ENCODE results near the gene CNTNAP2. TPM values are rescaled to one million over a fixed set of nuclear protein-coding genes. Genes with fewer than 3 reads are reported as not detected.
A peak's percentile ranks its signal among the peaks of the same experiment; 100 is the strongest.

CNTNAP2 gene
- total and polyA plus RNA-seq, 2 of the 8 experiments (the other 6 are each of a cell fraction or from before 2014, with no cell fraction given): 27.9 to 71.0 TPM

- TF ChIP-seq, protein P1, sequence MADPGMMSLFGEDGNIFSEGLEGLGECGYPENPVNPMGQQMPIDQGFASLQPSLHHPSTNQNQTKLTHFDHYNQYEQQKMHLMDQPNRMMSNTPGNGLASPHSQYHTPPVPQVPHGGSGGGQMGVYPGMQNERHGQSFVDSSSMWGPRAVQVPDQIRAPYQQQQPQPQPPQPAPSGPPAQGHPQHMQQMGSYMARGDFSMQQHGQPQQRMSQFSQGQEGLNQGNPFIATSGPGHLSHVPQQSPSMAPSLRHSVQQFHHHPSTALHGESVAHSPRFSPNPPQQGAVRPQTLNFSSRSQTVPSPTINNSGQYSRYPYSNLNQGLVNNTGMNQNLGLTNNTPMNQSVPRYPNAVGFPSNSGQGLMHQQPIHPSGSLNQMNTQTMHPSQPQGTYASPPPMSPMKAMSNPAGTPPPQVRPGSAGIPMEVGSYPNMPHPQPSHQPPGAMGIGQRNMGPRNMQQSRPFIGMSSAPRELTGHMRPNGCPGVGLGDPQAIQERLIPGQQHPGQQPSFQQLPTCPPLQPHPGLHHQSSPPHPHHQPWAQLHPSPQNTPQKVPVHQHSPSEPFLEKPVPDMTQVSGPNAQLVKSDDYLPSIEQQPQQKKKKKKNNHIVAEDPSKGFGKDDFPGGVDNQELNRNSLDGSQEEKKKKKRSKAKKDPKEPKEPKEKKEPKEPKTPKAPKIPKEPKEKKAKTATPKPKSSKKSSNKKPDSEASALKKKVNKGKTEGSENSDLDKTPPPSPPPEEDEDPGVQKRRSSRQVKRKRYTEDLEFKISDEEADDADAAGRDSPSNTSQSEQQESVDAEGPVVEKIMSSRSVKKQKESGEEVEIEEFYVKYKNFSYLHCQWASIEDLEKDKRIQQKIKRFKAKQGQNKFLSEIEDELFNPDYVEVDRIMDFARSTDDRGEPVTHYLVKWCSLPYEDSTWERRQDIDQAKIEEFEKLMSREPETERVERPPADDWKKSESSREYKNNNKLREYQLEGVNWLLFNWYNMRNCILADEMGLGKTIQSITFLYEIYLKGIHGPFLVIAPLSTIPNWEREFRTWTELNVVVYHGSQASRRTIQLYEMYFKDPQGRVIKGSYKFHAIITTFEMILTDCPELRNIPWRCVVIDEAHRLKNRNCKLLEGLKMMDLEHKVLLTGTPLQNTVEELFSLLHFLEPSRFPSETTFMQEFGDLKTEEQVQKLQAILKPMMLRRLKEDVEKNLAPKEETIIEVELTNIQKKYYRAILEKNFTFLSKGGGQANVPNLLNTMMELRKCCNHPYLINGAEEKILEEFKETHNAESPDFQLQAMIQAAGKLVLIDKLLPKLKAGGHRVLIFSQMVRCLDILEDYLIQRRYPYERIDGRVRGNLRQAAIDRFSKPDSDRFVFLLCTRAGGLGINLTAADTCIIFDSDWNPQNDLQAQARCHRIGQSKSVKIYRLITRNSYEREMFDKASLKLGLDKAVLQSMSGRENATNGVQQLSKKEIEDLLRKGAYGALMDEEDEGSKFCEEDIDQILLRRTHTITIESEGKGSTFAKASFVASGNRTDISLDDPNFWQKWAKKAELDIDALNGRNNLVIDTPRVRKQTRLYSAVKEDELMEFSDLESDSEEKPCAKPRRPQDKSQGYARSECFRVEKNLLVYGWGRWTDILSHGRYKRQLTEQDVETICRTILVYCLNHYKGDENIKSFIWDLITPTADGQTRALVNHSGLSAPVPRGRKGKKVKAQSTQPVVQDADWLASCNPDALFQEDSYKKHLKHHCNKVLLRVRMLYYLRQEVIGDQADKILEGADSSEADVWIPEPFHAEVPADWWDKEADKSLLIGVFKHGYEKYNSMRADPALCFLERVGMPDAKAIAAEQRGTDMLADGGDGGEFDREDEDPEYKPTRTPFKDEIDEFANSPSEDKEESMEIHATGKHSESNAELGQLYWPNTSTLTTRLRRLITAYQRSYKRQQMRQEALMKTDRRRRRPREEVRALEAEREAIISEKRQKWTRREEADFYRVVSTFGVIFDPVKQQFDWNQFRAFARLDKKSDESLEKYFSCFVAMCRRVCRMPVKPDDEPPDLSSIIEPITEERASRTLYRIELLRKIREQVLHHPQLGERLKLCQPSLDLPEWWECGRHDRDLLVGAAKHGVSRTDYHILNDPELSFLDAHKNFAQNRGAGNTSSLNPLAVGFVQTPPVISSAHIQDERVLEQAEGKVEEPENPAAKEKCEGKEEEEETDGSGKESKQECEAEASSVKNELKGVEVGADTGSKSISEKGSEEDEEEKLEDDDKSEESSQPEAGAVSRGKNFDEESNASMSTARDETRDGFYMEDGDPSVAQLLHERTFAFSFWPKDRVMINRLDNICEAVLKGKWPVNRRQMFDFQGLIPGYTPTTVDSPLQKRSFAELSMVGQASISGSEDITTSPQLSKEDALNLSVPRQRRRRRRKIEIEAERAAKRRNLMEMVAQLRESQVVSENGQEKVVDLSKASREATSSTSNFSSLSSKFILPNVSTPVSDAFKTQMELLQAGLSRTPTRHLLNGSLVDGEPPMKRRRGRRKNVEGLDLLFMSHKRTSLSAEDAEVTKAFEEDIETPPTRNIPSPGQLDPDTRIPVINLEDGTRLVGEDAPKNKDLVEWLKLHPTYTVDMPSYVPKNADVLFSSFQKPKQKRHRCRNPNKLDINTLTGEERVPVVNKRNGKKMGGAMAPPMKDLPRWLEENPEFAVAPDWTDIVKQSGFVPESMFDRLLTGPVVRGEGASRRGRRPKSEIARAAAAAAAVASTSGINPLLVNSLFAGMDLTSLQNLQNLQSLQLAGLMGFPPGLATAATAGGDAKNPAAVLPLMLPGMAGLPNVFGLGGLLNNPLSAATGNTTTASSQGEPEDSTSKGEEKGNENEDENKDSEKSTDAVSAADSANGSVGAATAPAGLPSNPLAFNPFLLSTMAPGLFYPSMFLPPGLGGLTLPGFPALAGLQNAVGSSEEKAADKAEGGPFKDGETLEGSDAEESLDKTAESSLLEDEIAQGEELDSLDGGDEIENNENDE (IDR thresholded peaks at IDR 0.05; ENCODE audit: insufficient replicate concordance, low read length): no peak
- TF ChIP-seq TEAD4 (IDR thresholded peaks at IDR 0.05; ENCODE audit: low read depth, low read length) (no peak), HDAC6 (IDR thresholded peaks at IDR 0.05; ENCODE audit: low read depth, low read length) (no peak), JUN (IDR thresholded peaks at IDR 0.05; ENCODE audit: low read depth, low read length) (no peak), ASH2L (IDR thresholded peaks at IDR 0.05; ENCODE audit: low read length) (peak; percentile 28), KDM1A (IDR thresholded peaks at IDR 0.05; ENCODE audit: borderline replicate concordance, low read length) (peak; percentile 72; the same call in 1 of the 2 replicates)
- TF ChIP-seq, protein P2, sequence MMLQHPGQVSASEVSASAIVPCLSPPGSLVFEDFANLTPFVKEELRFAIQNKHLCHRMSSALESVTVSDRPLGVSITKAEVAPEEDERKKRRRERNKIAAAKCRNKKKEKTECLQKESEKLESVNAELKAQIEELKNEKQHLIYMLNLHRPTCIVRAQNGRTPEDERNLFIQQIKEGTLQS (IDR thresholded peaks at IDR 0.05; ENCODE audit: insufficient read depth, low read depth, low read length): no peak
These were observed 1490.7 kb downstream of the CNTNAP2 start (continued) for GRCh38 chr7:147607157-147607800.
